Transverse colon (tissue), 3 donors: ENCODE measurements around the gene RSPRY1.

Experiments
- CTCF ChIP-seq, 5 experiments: fragments of 200-600 bp in 3 of 5; fragments of 450-650 bp in 2 of 5; sonication (generic) in 3 of 5; IDR thresholded peaks; 1 replicate in 2 of 5; 2 replicates in 3 of 5; pipeline ENCODE4 v1.5.1; 2016 to 2017; ENCODE audit warnings: antibody characterized with exemption in 5 of 5, inconsistent platforms in 3 of 5, mild to moderate bottlenecking in 2 of 5, moderate library complexity in 1 of 5
- POLR2A ChIP-seq: fragments of 450-650 bp; IDR thresholded peaks from one replicate; pipeline ENCODE4 v1.6.1; 2016; ENCODE audit warnings: antibody characterized with exemption, mild to moderate bottlenecking, moderate library complexity

DNA sequence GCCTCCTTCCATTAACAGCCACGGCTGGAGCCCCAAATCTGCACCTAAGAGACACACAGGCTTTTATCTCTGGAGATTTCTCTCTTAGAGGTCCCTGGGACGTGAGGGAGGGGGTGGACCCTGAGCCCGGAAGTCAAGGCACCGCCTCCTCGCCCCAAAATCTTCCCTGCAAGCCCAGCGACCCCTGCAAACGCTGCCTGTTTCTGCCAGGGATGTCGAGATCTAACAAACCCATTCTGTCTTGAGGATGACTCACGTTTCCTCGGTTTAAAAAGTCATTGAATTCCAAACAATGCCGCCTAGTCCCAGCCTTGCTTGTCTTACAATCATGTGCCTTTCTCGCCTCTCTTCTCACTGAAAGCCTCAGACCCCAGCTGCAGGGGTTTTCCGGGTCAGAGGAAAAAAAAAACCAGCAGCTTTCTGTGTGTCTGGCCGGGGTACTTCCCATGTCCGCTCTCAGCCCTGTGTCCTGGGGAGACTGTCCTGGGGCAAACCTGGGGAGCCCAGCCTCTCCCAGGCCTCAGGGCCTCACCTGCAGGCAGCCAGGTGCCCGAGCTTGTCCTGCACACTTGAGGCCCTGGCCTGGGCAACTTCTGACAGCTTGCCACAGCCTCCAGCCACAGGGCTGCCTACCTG lies 74.3 kb downstream of the RSPRY1 start:
- TF ChIP-seq CTCF (IDR thresholded peaks at IDR 0.05): no peak
- no peak for TF ChIP-seq POLR2A
